Measurements from ENCODE around the gene KIF21A.

DNA sequence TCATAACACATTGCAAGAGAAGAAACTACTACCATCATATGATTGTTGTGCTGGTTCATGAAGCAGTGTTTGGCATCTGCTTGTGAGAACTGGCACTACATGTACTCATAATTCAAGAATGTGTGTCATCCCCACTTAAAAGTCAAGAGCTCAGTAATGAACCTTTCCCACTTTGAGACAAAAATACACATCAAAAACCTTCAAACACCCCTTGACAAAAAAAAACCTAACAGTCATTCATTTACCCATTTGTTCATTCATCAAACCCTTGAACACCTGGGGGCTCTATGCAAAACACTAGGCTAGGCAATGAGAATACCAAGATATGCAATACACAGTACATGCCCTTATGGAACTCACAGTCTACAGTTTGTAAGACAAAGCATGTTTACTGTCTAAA is 40.0 kb downstream of the KIF21A start:
- TF ChIP-seq POLR2AphosphoS5 (IDR thresholded peaks at IDR 0.05; ENCODE audit: low read depth, low read length) (no peak), SIN3A (IDR thresholded peaks at IDR 0.05; ENCODE audit: borderline replicate concordance, insufficient read depth, low read length) (no peak)
